Measurements from ENCODE around the gene IKZF3.
"Not testable (repeated sequence)": the region's sequence is repeated elsewhere in the genome, so short reads cannot be mapped to it uniquely, and the experiment has no call there.

IKZF3 gene

DNA sequence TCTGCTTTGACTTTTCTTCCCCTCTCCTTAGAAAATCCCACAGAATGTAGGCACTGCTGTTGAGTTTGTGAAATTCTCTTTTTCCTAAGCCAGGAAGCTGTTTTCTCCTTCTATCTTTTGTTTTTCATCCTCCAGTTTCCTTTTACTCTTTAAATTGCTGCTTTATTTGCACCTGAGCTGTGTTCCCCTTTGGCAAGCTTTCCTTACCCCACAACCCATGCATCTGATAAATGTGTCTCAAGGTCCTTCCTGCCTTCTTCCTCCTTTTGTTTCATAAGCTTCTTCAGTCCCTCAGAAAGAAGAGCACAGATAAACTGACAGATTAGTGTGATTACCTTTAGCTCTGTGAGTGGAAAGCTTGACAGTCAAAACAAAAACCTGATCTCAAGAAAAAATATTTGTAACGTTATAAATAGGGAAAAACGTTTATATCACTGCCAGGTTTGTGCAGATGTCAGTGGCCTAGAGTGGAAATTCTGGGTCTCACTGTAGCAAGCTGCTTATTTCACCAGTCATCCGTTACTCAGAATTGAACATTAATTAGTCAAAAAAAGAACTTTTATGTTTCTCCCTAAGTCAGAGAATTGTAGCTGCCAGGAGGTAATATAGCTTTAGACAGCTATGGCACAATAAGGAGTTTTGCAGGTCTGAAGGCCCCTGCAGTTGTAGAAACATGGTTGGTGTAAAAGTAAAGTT, 30.7 kb upstream of the IKZF3 start:
- H3K4me3 ChIP-seq (ENCODE audit: low read length): no peak overlapping the region
- TF ChIP-seq, protein P1, sequence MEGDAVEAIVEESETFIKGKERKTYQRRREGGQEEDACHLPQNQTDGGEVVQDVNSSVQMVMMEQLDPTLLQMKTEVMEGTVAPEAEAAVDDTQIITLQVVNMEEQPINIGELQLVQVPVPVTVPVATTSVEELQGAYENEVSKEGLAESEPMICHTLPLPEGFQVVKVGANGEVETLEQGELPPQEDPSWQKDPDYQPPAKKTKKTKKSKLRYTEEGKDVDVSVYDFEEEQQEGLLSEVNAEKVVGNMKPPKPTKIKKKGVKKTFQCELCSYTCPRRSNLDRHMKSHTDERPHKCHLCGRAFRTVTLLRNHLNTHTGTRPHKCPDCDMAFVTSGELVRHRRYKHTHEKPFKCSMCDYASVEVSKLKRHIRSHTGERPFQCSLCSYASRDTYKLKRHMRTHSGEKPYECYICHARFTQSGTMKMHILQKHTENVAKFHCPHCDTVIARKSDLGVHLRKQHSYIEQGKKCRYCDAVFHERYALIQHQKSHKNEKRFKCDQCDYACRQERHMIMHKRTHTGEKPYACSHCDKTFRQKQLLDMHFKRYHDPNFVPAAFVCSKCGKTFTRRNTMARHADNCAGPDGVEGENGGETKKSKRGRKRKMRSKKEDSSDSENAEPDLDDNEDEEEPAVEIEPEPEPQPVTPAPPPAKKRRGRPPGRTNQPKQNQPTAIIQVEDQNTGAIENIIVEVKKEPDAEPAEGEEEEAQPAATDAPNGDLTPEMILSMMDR (IDR thresholded peaks at IDR 0.05; ENCODE audit: insufficient read depth, low read depth, low read length, missing control alignments): no peak
- no peak for DNase-seq (ENCODE audit: low read depth)

DNA sequence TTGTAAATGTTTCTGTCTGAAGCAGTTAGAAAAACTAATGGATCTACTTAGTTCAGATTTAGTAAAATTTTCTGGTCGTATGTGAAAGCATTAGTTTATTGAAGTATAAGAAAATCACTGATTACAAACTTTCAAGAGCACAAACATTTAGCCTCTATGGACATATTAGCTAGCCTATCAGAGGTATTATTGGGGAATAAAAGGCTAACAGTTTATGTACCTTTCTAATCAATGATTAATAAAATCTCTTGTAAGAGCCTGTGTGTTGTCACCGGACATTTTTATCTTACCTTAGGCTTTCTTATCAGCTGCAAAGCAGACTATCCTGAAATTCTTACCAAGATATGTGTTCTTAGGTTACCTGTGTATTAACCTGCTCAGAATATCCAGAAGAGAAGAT, 25.1 kb upstream of the IKZF3 start:
- H3K4me3 ChIP-seq (ENCODE audit: low read length): no peak overlapping the region
- TF ChIP-seq, protein P1 (IDR thresholded peaks at IDR 0.05; ENCODE audit: insufficient read depth, low read depth, low read length, missing control alignments): no peak
- no peak for DNase-seq (ENCODE audit: low read depth)

DNA sequence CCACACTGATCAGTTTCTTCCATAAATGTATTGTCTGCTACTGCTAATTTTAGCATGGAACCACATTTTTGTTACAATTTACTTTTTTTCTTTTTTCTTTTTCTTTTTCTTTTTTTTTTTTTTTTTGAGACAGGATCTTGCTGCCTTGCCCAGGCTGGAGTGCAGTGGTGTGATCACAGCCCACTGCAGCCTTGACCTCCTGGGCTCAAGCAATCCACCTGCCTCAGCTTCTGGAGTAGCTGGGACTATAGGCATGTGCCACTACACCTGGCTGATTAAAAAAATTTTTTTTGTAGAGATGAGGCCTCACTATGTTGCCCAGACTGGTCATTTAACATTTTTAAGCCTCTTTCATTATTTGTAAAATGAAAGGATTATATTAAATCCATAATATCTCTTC, 23.0 kb upstream of the IKZF3 start:
- no peak overlapping the region for H3K4me3 ChIP-seq (ENCODE audit: low read length)
- TF ChIP-seq, protein P1 (IDR thresholded peaks at IDR 0.05; ENCODE audit: insufficient read depth, low read depth, low read length, missing control alignments): no peak
- no peak for DNase-seq (ENCODE audit: low read depth)

DNA sequence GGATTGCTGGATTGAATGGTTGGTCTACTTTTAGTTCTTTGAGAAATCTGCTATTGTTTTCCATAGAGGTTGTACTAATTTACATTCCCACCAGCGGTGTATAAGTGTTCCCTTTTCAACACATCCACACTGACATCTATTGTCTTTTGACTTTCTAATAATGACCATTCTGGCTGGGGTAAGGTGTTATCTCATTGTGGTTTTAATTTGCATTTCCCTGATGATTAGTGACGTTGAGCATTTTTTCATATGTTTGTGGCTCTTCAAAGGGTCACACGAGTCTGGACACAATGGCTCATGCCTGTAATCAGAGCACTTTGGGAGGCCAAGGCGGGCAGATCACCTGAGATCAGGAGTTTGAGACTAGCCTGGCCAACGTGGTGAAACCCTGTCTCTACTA, 22.0 kb upstream of the IKZF3 start:
- DNase-seq (ENCODE audit: low read depth): not testable (repeated sequence)

DNA sequence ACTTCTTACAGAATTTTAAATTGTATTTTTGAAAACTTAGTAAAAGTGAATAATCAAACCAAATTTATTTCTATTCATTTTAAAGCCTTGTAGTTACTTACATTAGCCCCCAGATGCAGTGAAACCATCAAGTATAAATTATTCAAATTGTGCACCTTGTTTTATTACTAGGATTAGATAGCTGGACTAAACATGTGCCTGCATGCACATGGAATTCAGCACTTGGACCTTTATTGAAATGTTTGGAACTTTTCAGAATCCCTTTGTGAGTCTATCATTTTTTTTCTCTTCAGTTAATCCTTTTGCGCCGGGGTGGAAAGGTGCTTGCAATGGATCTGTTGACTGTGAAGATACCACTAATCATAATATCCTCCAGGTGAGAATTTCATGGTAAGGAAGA, 8.6 kb upstream of the IKZF3 start:
- no peak overlapping the region for H3K4me3 ChIP-seq (ENCODE audit: low read length)
- DNase-seq (ENCODE audit: low read depth): peak; percentile 66
- TF ChIP-seq, protein P1 (IDR thresholded peaks at IDR 0.05; ENCODE audit: insufficient read depth, low read depth, low read length, missing control alignments): peak; percentile 36

More for the DNA sequence above, 22.0 kb upstream of the IKZF3 start:
- H3K4me3 ChIP-seq (ENCODE audit: low read length): not testable (repeated sequence)

DNA sequence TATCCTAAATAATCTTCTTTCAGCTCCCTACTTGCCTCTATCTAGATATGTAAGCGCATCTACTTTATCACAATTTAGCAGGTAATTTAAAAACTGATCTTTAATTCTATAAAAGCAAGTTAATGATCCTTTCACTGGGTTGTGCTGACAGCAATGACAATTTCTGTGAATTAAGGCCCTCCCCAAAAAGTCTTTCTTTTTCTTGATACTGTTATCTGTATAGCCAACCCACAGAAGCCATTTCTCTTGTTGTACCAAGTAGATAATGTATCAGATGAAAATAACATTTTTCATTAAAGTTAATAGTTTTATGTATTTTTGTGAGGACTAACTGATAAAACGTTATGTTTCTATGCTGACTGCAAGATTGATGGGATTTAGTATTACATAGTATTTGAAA, 7.7 kb upstream of the IKZF3 start:
- TF ChIP-seq, protein P1 (IDR thresholded peaks at IDR 0.05; ENCODE audit: insufficient read depth, low read depth, low read length, missing control alignments): no peak
- no peak overlapping the region for H3K4me3 ChIP-seq (ENCODE audit: low read length)
- DNase-seq (ENCODE audit: low read depth): no peak

DNA sequence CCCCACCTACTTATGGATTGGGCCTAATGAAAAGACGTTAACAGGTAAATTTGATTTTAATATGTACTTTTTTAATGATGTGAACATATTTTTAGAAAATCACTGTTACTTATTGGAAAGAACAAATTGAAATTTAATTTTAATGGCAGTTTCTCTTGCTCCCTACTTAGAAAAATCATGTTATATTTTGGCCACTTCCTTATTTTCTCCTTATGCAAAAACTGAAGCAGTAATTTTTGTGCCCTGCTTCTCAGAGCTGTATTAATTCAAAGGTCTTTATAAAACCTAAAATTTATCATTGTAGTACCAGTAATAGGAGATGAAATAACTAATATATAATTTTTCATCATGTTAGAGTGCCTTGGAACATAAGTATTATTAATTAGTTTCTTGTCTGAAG, 6.7 kb upstream of the IKZF3 start:
- no peak for DNase-seq (ENCODE audit: low read depth)
- TF ChIP-seq, protein P1 (IDR thresholded peaks at IDR 0.05; ENCODE audit: insufficient read depth, low read depth, low read length, missing control alignments): no peak
- H3K4me3 ChIP-seq (ENCODE audit: low read length): no peak overlapping the region

All from epithelial cell of esophagus (primary cell).